Neuronal stem cell (in vitro differentiated cells): ENCODE data around the gene NRG3.

Experiments
- DNase-seq: peaks from one replicate; pipeline ENCODE4 v3.0.0-alpha.2; 2013; ENCODE audit warnings: low spot score
- H2AFZ ChIP-seq: one replicate; pipeline ENCODE4 v1.6.1; 2013; ENCODE audit warnings: mild to moderate bottlenecking, low read length, inconsistent platforms
- H2AK5ac ChIP-seq: 2 replicates; pipeline ENCODE4 v1.6.1; 2013; ENCODE audit warnings: low read depth, mild to moderate bottlenecking, inconsistent platforms, low read length, moderate library complexity, mixed read lengths
- H2BK120ac ChIP-seq: 2 replicates; pipeline ENCODE4 v1.6.1; 2013; ENCODE audit warnings: low read depth, mild to moderate bottlenecking, inconsistent platforms, low read length, moderate library complexity, mixed read lengths
- H2BK12ac ChIP-seq: one replicate; pipeline ENCODE4 v1.6.1; 2013; ENCODE audit warnings: low read length, inconsistent platforms
- H2BK15ac ChIP-seq: 2 replicates; pipeline ENCODE4 v1.6.1; 2013; ENCODE audit warnings: mild to moderate bottlenecking, low read length, inconsistent platforms, mixed read lengths
- H2BK5ac ChIP-seq: one replicate; pipeline ENCODE4 v1.6.1; 2013; ENCODE audit warnings: inconsistent platforms, mild to moderate bottlenecking, low read length, moderate library complexity
- H3K14ac ChIP-seq: one replicate; pipeline ENCODE4 v1.6.1; 2013; ENCODE audit warnings: low read length, inconsistent platforms
- H3K18ac ChIP-seq: 2 replicates; pipeline ENCODE4 v1.6.1; 2013; ENCODE audit warnings: low read length, inconsistent platforms
- H3K23ac ChIP-seq: 2 replicates; pipeline ENCODE4 v1.6.1; 2013; ENCODE audit warnings: low read depth, mild to moderate bottlenecking, mixed read lengths, low read length, inconsistent platforms; ENCODE audit not compliant: poor library complexity
- H3K27ac ChIP-seq: replicated peaks from 3 replicates; pipeline ENCODE4 v1.5.1; 2013; ENCODE audit warnings: low read length, inconsistent platforms
- H3K27me3 ChIP-seq, 3 experiments: 2 replicates each; pipeline ENCODE4 v1.6.1; 2013; ENCODE audit warnings: low read length in 3 of 3, mild to moderate bottlenecking in 2 of 3, inconsistent platforms in 1 of 3, low read depth in 1 of 3, mixed read lengths in 1 of 3, moderate library complexity in 1 of 3; ENCODE audit not compliant: control insufficient read depth in 3 of 3, insufficient read depth in 3 of 3
- H3K36me3 ChIP-seq, 2 donors: replicated peaks in 1 of 2; 2 replicates each; pipeline ENCODE4 v1.6.1; 2013; ENCODE audit warnings: low read length in 2 of 2; ENCODE audit not compliant: control insufficient read depth in 2 of 2, insufficient read depth in 2 of 2
- H3K4ac ChIP-seq: 2 replicates; pipeline ENCODE4 v1.6.1; 2013; ENCODE audit warnings: inconsistent platforms, mild to moderate bottlenecking, low read length, moderate library complexity
- H3K4me1 ChIP-seq, 2 donors: 1 replicate in 1 of 2; 2 replicates in 1 of 2; pipeline ENCODE4 v1.6.1; 2013; ENCODE audit warnings: low read length in 2 of 2, low read depth in 1 of 2; ENCODE audit not compliant: control insufficient read depth in 2 of 2, insufficient read depth in 1 of 2
- H3K4me2 ChIP-seq: one replicate; pipeline ENCODE4 v1.6.1; 2013; ENCODE audit warnings: mild to moderate bottlenecking, low read length, inconsistent platforms; ENCODE audit not compliant: insufficient read depth, poor library complexity, severe bottlenecking
- H3K4me3 ChIP-seq, 2 donors: 2 replicates each; pipeline ENCODE4 v1.5.1; 2013; ENCODE audit warnings: low read length in 2 of 2, mild to moderate bottlenecking in 2 of 2, inconsistent platforms in 1 of 2, moderate library complexity in 1 of 2
- H3K79me1 ChIP-seq: one replicate; pipeline ENCODE4 v1.6.1; 2013; ENCODE audit warnings: low read depth, mild to moderate bottlenecking, inconsistent platforms, low read length, moderate library complexity
- H3K9ac ChIP-seq: one replicate; pipeline ENCODE4 v1.6.1; 2013; ENCODE audit warnings: mild to moderate bottlenecking, low read depth, low read length, inconsistent platforms; ENCODE audit not compliant: poor library complexity
- H3K9me3 ChIP-seq, 2 donors: replicated peaks in 1 of 2; 2 replicates each; pipeline versions ENCODE3 to v1.6.1; 2013; ENCODE audit warnings: low read length in 2 of 2, mild to moderate bottlenecking in 2 of 2, inconsistent platforms in 1 of 2, low read depth in 1 of 2, mixed read lengths in 1 of 2, moderate library complexity in 1 of 2; ENCODE audit not compliant: control insufficient read depth in 2 of 2, insufficient read depth in 1 of 2
- H4K8ac ChIP-seq: one replicate; pipeline ENCODE4 v1.6.1; 2013; ENCODE audit warnings: low read depth, mild to moderate bottlenecking, inconsistent platforms, low read length, moderate library complexity
- H4K91ac ChIP-seq: one replicate; pipeline ENCODE4 v1.6.1; 2013; ENCODE audit warnings: low read length, low read depth, mild to moderate bottlenecking, inconsistent platforms; ENCODE audit not compliant: poor library complexity
- WGBS, 2 donors: extraction: QIAGEN DNeasy Blood & Tissue Kit; methylation state at CpG; one replicate each; pipeline ENCODE4 v1.1.7; 2013; ENCODE audit warnings: missing lambda C conversion rate in 2 of 2, mixed read lengths in 1 of 2; ENCODE audit not compliant: insufficient read length in 2 of 2, insufficient replicate concordance in 1 of 2; ENCODE audit errors: extremely low coverage in 2 of 2; 5-methylcytosine and 5-hydroxymethylcytosine counted together

The NRG3 gene

GRCh38 chr10:82148764-82149163 lies 273.8 kb downstream of the NRG3 start:
- H2AFZ ChIP-seq: no peak overlapping the region
- no peak overlapping the region for H3K4me2 ChIP-seq
- no peak overlapping the region for H2BK5ac ChIP-seq
- H2AK5ac ChIP-seq: no peak overlapping the region
- H3K18ac ChIP-seq: no peak overlapping the region
- no peak overlapping the region for H4K8ac ChIP-seq
- no peak overlapping the region for H2BK12ac ChIP-seq
- no CpG with 5 or more reads among the region's 1 CpG for WGBS, 2 donors
- no peak overlapping the region for H3K4me3 ChIP-seq
- no peak for DNase-seq
- H3K14ac ChIP-seq: no peak overlapping the region
- no peak overlapping the region for H4K91ac ChIP-seq
- no peak overlapping the region for H2BK120ac ChIP-seq
- no peak overlapping the region for H3K27ac ChIP-seq
- H3K9me3 ChIP-seq: no peaks in the 10 kb centered on the region
- H3K27me3 ChIP-seq: no peaks in the 10 kb centered on the region
- H3K36me3 ChIP-seq: no peaks in the 10 kb centered on the region
- H3K4ac ChIP-seq: no peak overlapping the region
- no peak overlapping the region for H3K9ac ChIP-seq
- no peaks in the 10 kb centered on the region for H3K4me1 ChIP-seq
- H3K23ac ChIP-seq: no peak overlapping the region
- no peak overlapping the region for H2BK15ac ChIP-seq
- H3K79me1 ChIP-seq: no peaks in the 10 kb centered on the region

GRCh38 chr10:82149674-82150073 lies 274.7 kb downstream of the NRG3 start:
- WGBS, 2 donors: no CpG with 5 or more reads among the region's 4 CpGs
- Histone ChIP-seq H3K4me3 (no peak overlapping the region), H2AK5ac (no peak overlapping the region), H2BK15ac (no peak overlapping the region), H4K8ac (no peak overlapping the region), H3K4me2 (no peak overlapping the region), H3K18ac (no peak overlapping the region), H3K27ac (no peak overlapping the region), H3K9me3 (no peaks in the 10 kb centered on the region), H2AFZ (no peak overlapping the region), H3K14ac (no peak overlapping the region), H3K4ac (no peak overlapping the region), H3K27me3 (no peaks in the 10 kb centered on the region), H2BK5ac (no peak overlapping the region), H3K9ac (no peak overlapping the region), H3K23ac (no peak overlapping the region), H3K36me3 (no peaks in the 10 kb centered on the region), H2BK120ac (no peak overlapping the region), H3K4me1 (no peaks in the 10 kb centered on the region), H4K91ac (no peak overlapping the region), H2BK12ac (no peak overlapping the region), H3K79me1 (no peaks in the 10 kb centered on the region)
- no peak for DNase-seq

GRCh38 chr10:82150123-82150900 lies 275.3 kb downstream of the NRG3 start:
- Histone ChIP-seq H4K8ac (no peak overlapping the region), H3K4me2 (no peak overlapping the region), H3K18ac (no peak overlapping the region), H3K27me3 (no peaks in the 10 kb centered on the region), H3K4me1 (no peaks in the 10 kb centered on the region), H2BK12ac (no peak overlapping the region), H2BK5ac (no peak overlapping the region), H2AK5ac (no peak overlapping the region), H3K36me3 (no peaks in the 10 kb centered on the region), H3K9ac (no peak overlapping the region), H3K79me1 (no peaks in the 10 kb centered on the region), H4K91ac (no peak overlapping the region), H3K14ac (no peak overlapping the region), H3K23ac (no peak overlapping the region), H3K27ac (no peak overlapping the region), H2BK15ac (no peak overlapping the region), H3K9me3 (no peaks in the 10 kb centered on the region), H2BK120ac (no peak overlapping the region), H3K4me3 (no peak overlapping the region), H2AFZ (peak overlapping the region; percentile 40), H3K4ac (no peak overlapping the region)
- peak; percentile 63 for DNase-seq
- WGBS, 2 donors: no CpG with 5 or more reads among the region's 9 CpGs

GRCh38 chr10:82160307-82160706 lies 285.3 kb downstream of the NRG3 start:
- H3K4me2 ChIP-seq: no peak overlapping the region
- no CpG with 5 or more reads among the region's 1 CpG for WGBS, 2 donors

More at GRCh38 chr10:82160307-82160706, 285.3 kb downstream of the NRG3 start:
- Histone ChIP-seq H3K4me3 (no peak overlapping the region), H4K91ac (no peak overlapping the region), H3K18ac (no peak overlapping the region), H2BK5ac (no peak overlapping the region), H3K36me3 (no peaks in the 10 kb centered on the region), H3K4ac (no peak overlapping the region), H3K23ac (no peak overlapping the region), H3K27ac (no peak overlapping the region), H2BK12ac (no peak overlapping the region), H3K4me1 (no peaks in the 10 kb centered on the region), H4K8ac (no peak overlapping the region), H2BK15ac (no peak overlapping the region), H3K14ac (no peak overlapping the region), H2BK120ac (no peak overlapping the region), H3K27me3 (no peaks in the 10 kb centered on the region), H2AFZ (no peak overlapping the region), H3K9me3 (no peaks in the 10 kb centered on the region), H3K79me1 (no peaks in the 10 kb centered on the region), H2AK5ac (no peak overlapping the region), H3K9ac (no peak overlapping the region)
- no peak for DNase-seq
